Activated CD4-positive, alpha-beta T cell treated with anti-CD3 and anti-CD28 coated beads, Interleukin-2, Interleukin-6, amounts not matched to agents 100 ng/mL and 50 ng/mL, durations not matched to agents 16 hours and 8 hours (primary cell): ENCODE measurements around the gene DNAI1.

Experiments used
- DNase-seq: peaks from one replicate; pipeline ENCODE4 v3.0.0-alpha.2; 2020

Gene DNAI1

GRCh38 chr9:34546834-34547827 is 88.5 kb downstream of the DNAI1 start:
- peak; percentile 63 for DNase-seq

DNA sequence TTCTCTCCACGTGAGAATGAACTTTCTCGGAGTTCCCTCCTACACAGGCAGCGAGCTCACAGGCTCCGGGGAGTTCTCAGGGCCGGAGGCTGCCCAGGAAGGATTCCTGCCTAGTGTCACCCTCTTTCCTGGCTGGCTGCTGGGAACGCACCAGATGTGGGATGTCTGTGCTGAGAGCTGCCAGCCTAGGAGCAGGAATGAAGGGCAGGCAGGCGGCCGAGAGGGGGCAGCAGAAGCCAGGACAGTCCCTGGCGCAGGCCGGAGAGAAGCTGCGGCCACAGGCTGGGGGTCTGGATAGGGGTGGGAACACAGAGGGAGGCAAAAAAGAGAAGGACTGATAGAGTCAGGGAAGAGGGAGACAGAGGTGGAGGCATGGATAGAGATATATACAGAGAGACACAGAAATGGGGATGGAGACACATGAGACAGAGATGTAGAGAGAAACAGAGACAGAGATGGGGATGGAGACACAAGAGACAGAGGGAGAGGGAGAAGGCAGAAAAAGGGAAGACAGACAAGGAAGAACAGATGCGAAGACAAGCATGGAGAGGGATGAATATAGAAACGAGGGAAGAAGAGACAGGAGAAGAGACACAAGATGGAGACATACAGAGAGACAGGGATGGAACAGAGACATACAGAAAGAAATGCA is 89.5 kb downstream of the DNAI1 start:
- DNase-seq = peak; percentile 38

GRCh38 chr9:34549407-34549732 is 90.8 kb downstream of the DNAI1 start:
- no peak for DNase-seq

GRCh38 chr9:34550016-34550680 is 91.5 kb downstream of the DNAI1 start:
- DNase-seq = no peak

- DNase-seq = no peak
Measured at GRCh38 chr9:34550681-34551270, 92.2 kb downstream of the DNAI1 start.

DNA sequence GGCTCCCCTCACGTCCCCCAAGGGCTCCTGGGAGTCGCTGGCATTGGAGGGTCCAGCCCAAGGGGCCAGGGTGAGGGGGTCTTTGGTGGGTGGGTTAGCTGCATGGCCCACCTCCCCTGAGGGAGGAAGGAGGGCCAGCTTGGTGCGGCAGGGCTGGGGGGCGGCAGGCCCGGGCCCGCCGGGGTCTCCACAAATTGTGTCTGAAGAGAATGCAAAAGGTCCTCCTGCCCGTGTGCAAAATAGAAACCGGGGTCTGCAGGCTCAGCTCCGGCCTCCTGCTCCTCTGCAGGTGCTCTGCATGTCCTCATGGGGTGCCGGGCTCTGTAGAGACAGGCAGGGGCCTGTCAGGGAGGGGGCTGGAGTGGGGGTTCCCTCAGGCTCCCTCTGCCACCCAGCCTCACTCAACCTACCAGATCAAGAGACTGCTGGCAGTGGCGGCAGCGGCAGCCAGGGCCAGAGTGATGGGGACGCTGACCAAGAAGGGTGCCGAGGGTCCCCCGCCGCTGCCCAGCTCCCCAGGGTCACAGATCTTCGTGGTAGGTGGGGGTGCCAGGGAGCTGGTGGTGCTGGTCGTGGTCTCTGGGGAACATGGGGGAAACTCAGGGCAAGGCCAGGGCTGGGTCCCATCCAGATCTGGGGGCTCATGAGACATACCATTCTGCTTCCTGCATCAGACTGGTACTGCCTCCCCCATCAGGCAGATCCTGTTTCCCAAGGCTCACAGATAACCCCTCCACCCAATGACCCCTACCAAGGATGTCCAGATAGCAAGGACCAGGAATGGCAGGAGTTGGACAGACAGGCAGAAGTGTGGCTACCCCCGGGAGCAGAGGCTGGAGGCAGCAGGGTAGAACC is 93.4 kb downstream of the DNAI1 start:
- no peak for DNase-seq

DNA sequence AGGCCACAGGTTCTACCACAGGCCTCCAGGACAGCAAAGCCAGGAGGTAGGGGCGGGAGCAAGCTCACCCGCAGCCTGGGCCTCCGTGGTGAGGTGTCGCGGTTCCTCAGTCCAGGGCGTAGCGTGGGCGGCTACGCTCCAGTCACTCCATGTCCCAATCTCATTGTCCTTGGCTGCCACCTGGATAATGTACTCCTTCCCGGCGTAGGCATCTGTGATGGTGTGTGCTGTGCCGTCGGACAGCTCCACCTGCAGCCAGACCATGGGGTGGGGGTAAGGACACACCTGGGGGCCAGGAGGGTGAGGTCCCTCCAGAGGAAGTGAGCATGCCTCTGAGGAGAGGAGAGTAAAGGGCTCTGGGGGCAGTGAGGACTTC is 94.0 kb downstream of the DNAI1 start:
- no peak for DNase-seq

DNA sequence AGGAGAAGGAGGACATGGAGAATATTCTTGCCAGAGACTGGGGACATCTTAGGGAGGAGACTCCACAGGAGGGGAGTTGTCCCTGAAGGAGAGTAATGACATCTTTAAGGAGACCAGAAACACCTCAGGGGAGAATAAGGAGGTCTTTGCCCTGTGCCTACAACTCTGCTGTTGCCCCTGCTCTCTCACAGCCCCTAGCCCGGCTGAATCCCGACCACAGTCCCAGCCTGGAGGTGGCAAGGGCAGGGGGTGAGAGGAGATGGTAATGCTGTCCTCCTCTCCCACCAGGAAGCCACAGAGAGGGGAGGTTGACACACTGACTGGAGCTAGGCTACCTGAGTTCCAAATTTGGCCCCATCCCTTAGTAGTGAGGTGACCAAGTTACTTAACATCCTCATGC is 94.4 kb downstream of the DNAI1 start:
- DNase-seq = no peak

DNA sequence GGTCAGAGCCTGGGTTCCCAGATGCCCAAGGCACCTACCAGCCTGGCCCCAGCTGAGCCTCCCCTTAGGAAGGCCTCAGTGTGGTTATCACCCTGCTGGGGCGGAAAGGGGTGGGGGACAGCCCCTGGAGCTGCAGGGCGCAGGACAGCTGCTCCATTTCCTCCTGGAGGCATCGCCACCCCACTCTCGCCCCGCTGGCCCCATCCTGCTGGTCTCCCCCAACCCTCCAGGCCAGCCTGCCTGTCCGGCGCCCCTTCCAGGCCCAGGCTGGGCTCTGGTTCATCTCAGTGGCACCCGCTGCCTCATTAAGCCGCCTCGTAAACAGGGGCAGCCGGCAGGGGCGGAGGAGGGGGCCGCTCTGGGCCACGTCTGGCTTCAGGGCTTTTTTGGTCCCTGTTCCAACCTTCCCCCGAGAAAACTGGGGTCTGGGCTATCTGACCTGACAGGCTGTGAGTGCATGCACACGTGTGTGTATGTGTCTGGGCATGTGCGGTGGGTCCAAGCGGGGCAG is 95.0 kb downstream of the DNAI1 start:
- no peak for DNase-seq

DNA sequence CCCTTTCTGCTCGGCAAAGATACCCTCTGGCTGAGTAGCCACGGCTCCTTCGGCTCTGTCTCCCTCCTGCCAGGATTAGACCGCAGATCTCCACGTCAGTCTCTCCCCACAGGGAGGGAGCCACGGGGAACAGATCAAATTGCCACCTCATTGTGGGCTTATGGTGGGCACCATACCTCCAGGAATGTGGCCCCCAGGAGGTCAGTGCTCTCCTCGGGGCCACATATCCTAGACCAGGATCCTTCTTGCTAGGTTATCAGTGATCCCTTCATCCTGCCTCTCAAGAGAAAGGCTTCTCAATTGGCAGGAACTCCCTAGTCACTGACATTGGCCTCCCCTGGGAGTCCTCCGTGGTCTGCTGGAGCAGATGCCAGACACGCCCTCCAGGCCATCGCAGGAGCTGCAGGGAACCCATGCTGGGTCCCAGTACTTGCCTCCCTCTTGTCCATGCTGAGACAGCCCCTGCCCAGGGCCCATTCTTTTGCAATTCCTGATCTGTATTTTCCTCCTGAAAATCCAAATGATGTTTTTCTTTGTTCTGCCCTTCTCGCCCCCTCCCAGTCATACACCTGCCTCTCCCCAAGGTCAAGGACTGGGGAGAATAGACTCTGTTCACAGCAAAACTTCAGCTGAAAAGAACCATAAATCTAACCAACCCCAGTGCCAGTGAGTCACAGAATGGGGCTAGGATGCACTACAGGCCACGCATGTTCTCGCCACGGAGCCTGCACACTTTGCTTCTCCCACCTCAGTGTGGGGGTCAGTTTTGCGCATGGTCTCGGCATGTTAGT is 95.8 kb downstream of the DNAI1 start:
- no peak for DNase-seq

GRCh38 chr9:34555002-34555348 is 96.4 kb downstream of the DNAI1 start:
- no peak for DNase-seq

DNA sequence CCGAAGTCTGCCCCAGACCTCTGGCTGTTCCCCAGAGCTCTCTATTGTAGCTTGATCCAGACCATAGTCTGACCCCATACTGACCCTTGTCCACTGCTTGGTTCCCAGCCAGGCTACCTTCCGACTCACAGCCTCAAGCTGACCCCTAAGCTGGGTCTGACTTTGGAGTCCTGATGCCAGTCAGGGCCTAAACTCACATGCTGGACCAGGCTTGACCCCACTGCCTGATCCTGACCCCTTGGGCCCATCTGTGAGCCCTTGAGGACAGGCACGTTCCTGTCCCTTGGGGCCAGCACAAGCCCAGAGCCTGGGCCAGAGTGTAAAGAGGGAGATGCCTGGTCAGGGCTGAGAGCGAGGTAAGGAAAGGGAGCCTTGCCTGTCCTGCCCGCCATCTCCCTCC is 96.9 kb downstream of the DNAI1 start:
- no peak for DNase-seq

- DNase-seq = no peak
Measured at GRCh38 chr9:34555936-34556525, 97.4 kb downstream of the DNAI1 start.

GRCh38 chr9:34556949-34557348 is 98.3 kb downstream of the DNAI1 start:
- DNase-seq = no peak

- DNase-seq = no peak
Measured at GRCh38 chr9:34557426-34558321, 99.1 kb downstream of the DNAI1 start.

DNA sequence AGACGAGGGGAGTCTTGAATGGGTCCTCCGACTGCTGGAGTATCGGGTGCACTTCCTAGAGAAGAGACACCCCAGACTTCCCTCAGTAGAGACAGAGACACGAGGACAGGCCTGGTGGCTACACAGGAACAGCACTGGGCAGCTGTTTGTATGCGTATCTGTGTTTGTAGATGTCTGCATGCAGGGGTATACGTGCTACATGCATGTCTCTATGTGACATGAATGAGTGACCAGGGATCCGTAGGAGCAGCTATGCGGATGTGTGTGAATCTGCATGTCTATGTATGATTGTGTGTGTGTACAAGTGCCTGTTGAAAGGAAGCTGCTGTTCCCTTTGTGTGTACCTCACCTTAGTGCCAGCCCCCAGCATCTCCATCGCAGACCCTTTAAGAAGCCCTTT is 99.8 kb downstream of the DNAI1 start:
- DNase-seq = no peak

DNA sequence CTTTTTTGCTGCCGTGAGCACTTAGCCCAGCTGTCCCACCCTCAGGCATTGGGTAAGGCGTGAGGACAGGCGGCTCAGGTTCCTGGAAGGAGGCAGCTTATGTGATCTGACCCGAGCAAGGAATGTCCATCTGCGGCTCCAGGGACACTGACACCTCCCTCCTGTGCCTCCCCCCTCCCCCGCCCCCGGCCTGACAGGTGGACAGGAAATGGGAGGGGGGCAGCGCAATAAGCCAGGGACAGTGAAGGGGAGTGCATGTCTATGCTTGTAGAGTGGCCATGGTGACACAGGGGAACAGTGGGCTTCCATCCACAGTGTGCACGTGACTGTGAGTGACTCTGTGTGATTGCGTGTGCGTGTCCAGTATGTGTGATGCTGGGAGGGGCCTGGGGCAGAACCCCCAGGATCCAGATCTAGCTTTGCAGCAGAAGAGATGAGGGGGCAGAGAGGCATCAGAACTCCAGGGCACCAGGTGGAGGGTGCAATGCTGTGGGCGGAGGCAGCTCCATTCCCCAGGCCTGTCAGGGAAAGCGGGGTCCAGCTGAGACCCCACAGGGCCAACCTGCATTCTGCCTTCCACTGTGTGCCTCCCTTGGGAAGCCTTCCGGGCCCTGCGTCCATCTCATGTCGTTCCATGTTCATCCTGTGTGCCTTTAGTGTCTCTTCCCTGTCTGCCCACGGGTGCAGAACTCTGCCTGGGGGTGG is 100.5 kb downstream of the DNAI1 start:
- DNase-seq = no peak

DNA sequence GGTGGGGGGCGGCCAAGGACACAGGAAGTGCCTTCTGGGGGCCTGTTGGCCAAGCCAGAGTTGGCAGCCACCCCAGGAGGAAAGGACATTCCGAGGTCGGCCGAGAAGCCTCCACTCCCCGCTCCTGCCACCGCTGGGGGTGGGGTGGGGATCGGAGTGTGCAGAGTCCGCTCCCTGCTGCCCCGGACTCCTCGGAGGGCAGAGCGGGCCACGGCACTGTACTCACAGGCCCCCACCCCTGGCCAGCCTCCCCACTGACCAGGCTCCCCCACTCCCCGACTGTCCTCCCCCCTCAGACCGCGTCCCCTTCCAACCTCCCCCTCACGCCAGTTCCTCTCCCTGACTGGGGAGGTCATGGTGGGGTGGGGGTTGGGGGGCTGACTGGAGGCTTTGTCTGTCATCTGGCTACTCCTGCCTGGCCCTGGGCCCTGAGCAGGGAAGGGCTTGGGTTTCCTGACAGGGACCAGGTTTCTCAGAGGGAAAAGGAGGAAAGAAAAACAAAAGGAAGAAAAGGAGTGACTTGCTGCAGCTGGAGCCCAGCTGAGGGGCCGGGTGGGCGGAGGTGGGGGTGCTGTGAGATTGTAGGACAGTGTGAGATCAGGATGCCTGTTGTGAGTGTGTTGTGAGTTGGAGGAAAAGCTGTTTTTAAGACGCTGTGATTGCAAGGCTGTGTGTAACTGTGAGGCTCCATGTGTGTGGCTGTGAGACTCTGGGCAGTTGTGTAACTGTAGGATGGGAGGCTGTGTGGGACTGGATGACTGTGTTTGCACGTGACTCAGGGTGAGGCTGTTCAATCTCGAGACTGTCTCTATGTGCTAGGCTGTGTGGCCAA is 101.2 kb downstream of the DNAI1 start:
- no peak for DNase-seq
